Caco-2 (cell line): ENCODE measurements around the gene PHLDB1. TPM values are rescaled to one million over a fixed set of nuclear protein-coding genes. Genes with fewer than 3 reads are reported as not detected.

Experiments used
- BruUV-seq: library from RNA; stranded (reverse); fragments of 400-500 nt; replicated peaks from 2 replicates; lab custom pipeline; 2021; lab: Mats Ljungman, UMichigan
- CTCF ChIA-PET: fragments of 300-600 bp; sonication (Branson Sonifier 250); formaldehyde crosslinking; loops from one replicate; lab custom pipeline; 2022; ENCODE audit warnings: antibody characterized with exemption; lab: Charles Lee
- POLR2A ChIA-PET: fragments of 300-600 bp; sonication (Branson Sonifier 250); formaldehyde crosslinking; loops from one replicate; lab custom pipeline; 2022; ENCODE audit warnings: antibody characterized with exemption; lab: Charles Lee
- DNase-seq, 2 experiments: peaks; one replicate each; pipeline versions ENCODE4 v3.0.0 to v3.0.0-alpha.2; 2020 to 2022
- H3K27me3 ChIP-seq: replicated peaks from 2 replicates; pipeline ENCODE4 v1.6.0; 2011; ENCODE audit warnings: low read length; ENCODE audit not compliant: control insufficient read depth, insufficient read depth
- H3K36me3 ChIP-seq: 2 replicates; pipeline ENCODE4 v1.5.1; 2011; ENCODE audit warnings: low read length; ENCODE audit not compliant: control insufficient read depth, insufficient read depth
- H3K4me1 ChIP-seq: fragments of 250-450 bp; sonication (Bioruptor Pico); 2 replicates; pipeline ENCODE4 v1.5.1; 2020; ENCODE audit warnings: mild to moderate bottlenecking
- H3K4me3 ChIP-seq: 2 replicates; pipeline ENCODE4 v1.5.1; 2011; ENCODE audit warnings: low read depth, mild to moderate bottlenecking, control low read depth, low read length
- H3K9me3 ChIP-seq: fragments of 250-450 bp; sonication (Bioruptor Pico); 2 replicates; pipeline ENCODE4 v1.5.1; 2020; ENCODE audit warnings: mild to moderate bottlenecking, moderate library complexity
- H3K27ac Mint-ChIP-seq: one replicate; pipeline ENCODE4 v1.8.0; 2022; ENCODE audit warnings: mixed read lengths; ENCODE audit not compliant: unreplicated experiment
- H3K27me3 Mint-ChIP-seq: one replicate; pipeline ENCODE4 v1.8.0; 2022; ENCODE audit warnings: mixed read lengths; ENCODE audit not compliant: insufficient read depth, unreplicated experiment
- H3K36me3 Mint-ChIP-seq: one replicate; pipeline ENCODE4 v1.8.0; 2022; ENCODE audit warnings: mild to moderate bottlenecking, mixed read lengths; ENCODE audit not compliant: insufficient read depth, unreplicated experiment
- H3K4me1 Mint-ChIP-seq: one replicate; pipeline ENCODE4 v1.8.0; 2022; ENCODE audit warnings: low read depth, mixed read lengths; ENCODE audit not compliant: unreplicated experiment
- H3K4me3 Mint-ChIP-seq: one replicate; pipeline ENCODE4 v1.8.0; 2022; ENCODE audit warnings: mild to moderate bottlenecking, moderate library complexity, mixed read lengths; ENCODE audit not compliant: unreplicated experiment
- H3K9me3 Mint-ChIP-seq: one replicate; pipeline ENCODE4 v1.8.0; 2022; ENCODE audit warnings: mixed read lengths; ENCODE audit not compliant: unreplicated experiment
- intact Hi-C: fragments of 100-400 bp; cut with micrococcal nuclease; formaldehyde crosslinking; loops from one replicate; pipeline ENCODE4 v1.10.0; 2022; ENCODE audit not compliant: unreplicated experiment
- total RNA-seq: library from RNA; stranded (reverse); gene quantifications from 2 replicates; pipeline ENCODE4 v1.2.3, GENCODE V29; 2022
- TF ChIP-seq, protein P1 (sequence below), 2 experiments: fragments of 200-600 bp in 1 of 2; IDR thresholded peaks; 1 replicate in 1 of 2; 2 replicates in 1 of 2; pipeline versions ENCODE4 v1.5.1 to v1.8.0; 2011 to 2022; ENCODE audit warnings: antibody characterized with exemption in 1 of 2, control low read depth in 1 of 2, inconsistent platforms in 1 of 2, low read depth in 1 of 2, low read length in 1 of 2, mild to moderate bottlenecking in 1 of 2, moderate library complexity in 1 of 2; ENCODE audit not compliant: insufficient read depth in 1 of 2, severe bottlenecking in 1 of 2, unreplicated experiment in 1 of 2

PHLDB1 gene
- total RNA-seq, 1 experiment from 2014 or later, result 72.1 TPM

DNA sequence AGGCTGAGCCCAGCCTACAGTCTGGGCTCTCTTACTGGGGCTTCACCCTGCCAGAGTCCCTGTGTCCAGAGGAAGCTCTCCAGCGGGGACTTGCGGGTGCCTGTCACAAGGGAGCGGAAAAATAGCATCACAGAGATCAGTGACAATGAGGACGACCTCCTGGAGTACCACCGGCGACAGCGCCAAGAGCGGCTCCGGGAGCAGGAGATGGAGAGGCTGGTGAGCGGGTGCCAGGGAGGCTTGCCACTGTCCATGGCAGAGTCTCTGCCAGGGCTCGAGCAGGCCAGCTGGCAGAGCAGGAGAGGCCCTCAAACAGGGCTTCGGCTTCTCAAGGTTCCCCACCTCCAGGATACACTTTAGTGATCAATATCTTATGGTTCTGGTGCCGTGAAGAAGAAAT is 21.0 kb downstream of the PHLDB1 start:
- ChIA-PET POLR2A (interaction anchor here (0.6 kb wide), 1 partner anchor 12 kb away, joined by 3 read pairs; no protein-coding TSS in a partner anchor), CTCF (interaction anchor here (1.1 kb wide), 1 partner anchor 31 kb away, joined by 3 read pairs; no protein-coding TSS in a partner anchor)
- Mint-ChIP-seq H3K36me3 (peaks cover 27% of the 10 kb centered on the region), H3K4me1 (peaks cover 7% of the 10 kb centered on the region), H3K9me3 (no peaks in the 10 kb centered on the region), H3K4me3 (no peak overlapping the region), H3K27me3 (no peaks in the 10 kb centered on the region), H3K27ac (no peak overlapping the region)
- H3K4me1 ChIP-seq, result no peaks in the 10 kb centered on the region
- no peaks in the 10 kb centered on the region for H3K9me3 ChIP-seq
- no TSS peak for BruUV-seq
- DNase-seq, result no peak
- TF ChIP-seq, protein P1, sequence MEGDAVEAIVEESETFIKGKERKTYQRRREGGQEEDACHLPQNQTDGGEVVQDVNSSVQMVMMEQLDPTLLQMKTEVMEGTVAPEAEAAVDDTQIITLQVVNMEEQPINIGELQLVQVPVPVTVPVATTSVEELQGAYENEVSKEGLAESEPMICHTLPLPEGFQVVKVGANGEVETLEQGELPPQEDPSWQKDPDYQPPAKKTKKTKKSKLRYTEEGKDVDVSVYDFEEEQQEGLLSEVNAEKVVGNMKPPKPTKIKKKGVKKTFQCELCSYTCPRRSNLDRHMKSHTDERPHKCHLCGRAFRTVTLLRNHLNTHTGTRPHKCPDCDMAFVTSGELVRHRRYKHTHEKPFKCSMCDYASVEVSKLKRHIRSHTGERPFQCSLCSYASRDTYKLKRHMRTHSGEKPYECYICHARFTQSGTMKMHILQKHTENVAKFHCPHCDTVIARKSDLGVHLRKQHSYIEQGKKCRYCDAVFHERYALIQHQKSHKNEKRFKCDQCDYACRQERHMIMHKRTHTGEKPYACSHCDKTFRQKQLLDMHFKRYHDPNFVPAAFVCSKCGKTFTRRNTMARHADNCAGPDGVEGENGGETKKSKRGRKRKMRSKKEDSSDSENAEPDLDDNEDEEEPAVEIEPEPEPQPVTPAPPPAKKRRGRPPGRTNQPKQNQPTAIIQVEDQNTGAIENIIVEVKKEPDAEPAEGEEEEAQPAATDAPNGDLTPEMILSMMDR (IDR thresholded peaks at IDR 0.05; ENCODE audit: insufficient read depth in 1 of 2, low read depth in 1 of 2, low read length in 1 of 2, severe bottlenecking in 1 of 2, unreplicated experiment in 1 of 2), result no peak
- H3K36me3 ChIP-seq, result peaks cover 5% of the 10 kb centered on the region; the same call in 1 of the 2 replicates
- H3K4me3 ChIP-seq, result no peak overlapping the region
- H3K27me3 ChIP-seq, result no peaks in the 10 kb centered on the region
- intact Hi-C loops, result no loop called here

DNA sequence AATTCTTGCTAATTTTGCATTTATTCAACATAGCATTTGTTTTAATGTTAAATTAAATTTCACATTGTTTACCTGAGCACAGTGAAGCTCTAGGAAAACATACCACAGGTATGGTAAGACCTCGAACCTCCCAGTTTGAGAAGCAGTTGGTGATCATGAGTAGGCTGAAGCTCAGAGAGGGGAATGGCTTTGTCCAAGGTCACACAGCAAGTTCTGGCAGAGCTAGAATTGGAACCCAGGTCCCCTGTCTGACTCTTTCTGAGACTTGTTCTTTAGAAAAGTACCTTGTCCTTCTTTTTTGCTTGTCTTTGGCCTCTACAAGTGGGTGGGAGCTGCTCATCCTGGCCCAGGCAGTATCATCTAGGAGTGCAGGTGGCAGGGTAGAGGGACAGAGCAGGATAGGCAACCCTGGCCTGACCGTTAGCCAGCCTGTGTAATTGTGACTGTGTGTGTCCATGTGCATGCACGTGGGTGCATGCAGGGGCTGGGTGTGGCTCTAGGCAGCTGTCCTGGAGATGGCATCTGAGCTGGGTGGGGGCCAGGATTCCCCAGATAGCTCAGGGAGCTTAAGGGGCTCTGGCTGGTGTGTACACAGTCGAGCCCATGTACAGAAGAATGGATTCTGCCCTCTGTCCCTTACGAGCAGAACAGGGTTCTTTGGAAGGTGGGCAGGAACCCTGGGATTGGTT is 21.6 kb downstream of the PHLDB1 start:
- BruUV-seq, result no TSS peak
- intact Hi-C loops, result no loop called here
- Histone ChIP-seq H3K9me3 (no peaks in the 10 kb centered on the region), H3K4me1 (0 out of 2 replicates have a peak, but pooled peaks cover under 1% of the 10 kb centered on the region), H3K27me3 (no peaks in the 10 kb centered on the region), H3K36me3 (peaks cover 5% of the 10 kb centered on the region; the same call in 1 of the 2 replicates), H3K4me3 (no peak overlapping the region)
- Mint-ChIP-seq H3K9me3 (no peaks in the 10 kb centered on the region), H3K4me3 (no peak overlapping the region), H3K36me3 (peaks cover 27% of the 10 kb centered on the region), H3K4me1 (peaks cover 7% of the 10 kb centered on the region), H3K27me3 (no peaks in the 10 kb centered on the region), H3K27ac (no peak overlapping the region)
- ChIA-PET POLR2A (interaction anchor here (0.5 to 0.6 kb wide), 3 partner anchors 11 to 388 kb away, joined by 3 to 4 read pairs (median 3); no protein-coding TSS in a partner anchor), CTCF (interaction anchor here (1.0 kb wide), 1 partner anchor 8 kb away, joined by 4 read pairs; no protein-coding TSS in a partner anchor)
- TF ChIP-seq, protein P1 (IDR thresholded peaks at IDR 0.05; ENCODE audit: insufficient read depth in 1 of 2, low read depth in 1 of 2, low read length in 1 of 2, severe bottlenecking in 1 of 2, unreplicated experiment in 1 of 2), result no peak
- no peak for DNase-seq

- Mint-ChIP-seq H3K27ac (no peak overlapping the region), H3K36me3 (peaks cover 27% of the 10 kb centered on the region), H3K4me1 (peaks cover 13% of the 10 kb centered on the region), H3K4me3 (no peak overlapping the region), H3K27me3 (no peaks in the 10 kb centered on the region), H3K9me3 (no peaks in the 10 kb centered on the region)
- H3K9me3 ChIP-seq, result no peaks in the 10 kb centered on the region
- no TSS peak for BruUV-seq
- no peaks in the 10 kb centered on the region for H3K27me3 ChIP-seq
- TF ChIP-seq, protein P1 (IDR thresholded peaks at IDR 0.05; ENCODE audit: insufficient read depth in 1 of 2, low read depth in 1 of 2, low read length in 1 of 2, severe bottlenecking in 1 of 2, unreplicated experiment in 1 of 2), result no peak
- ChIA-PET POLR2A (no interaction called here), CTCF (interaction anchor here (1.0 kb wide), 1 partner anchor 9 kb away, joined by 4 read pairs; no protein-coding TSS in a partner anchor)
- no peak overlapping the region for H3K4me3 ChIP-seq
- intact Hi-C loops, result no loop called here
- 0 out of 2 replicates have a peak, but pooled peaks cover 3% of the 10 kb centered on the region for H3K4me1 ChIP-seq
- H3K36me3 ChIP-seq, result peaks cover 3% of the 10 kb centered on the region; the same call in 1 of the 2 replicates
- no peak for DNase-seq
Observed at GRCh38 chr11:118629761-118630661, 22.6 kb downstream of the PHLDB1 start.
